ENCODE measurements around the gene CNKSR3. TPM values are rescaled to one million over a fixed set of nuclear protein-coding genes. Genes with fewer than 3 reads are reported as not detected.

Gene CNKSR3
- total and polyA plus RNA-seq, 2 experiments from 2014 or later, result 1.9 to 5.7 TPM

DNA sequence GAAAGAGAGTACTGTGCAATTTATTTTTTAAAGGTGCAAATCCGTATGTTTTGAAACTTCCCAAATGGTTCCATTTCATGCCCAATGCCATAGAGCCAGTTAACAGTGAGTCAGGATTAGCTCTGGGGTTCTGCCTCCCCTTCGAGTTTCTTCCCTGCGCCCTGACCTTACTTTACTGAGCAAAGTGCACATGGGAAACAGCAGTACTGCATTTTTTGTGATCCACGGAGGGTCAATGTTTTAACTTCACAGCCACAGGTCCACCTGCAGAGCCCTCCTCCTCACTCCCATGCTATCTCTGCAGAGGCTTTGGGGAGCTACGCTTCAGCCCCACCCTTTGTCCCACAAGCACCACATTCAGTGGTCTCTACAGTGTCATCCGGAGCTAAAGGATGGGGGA, 44.0 kb upstream of the CNKSR3 start:
- no peaks in the 10 kb centered on the region for H3K36me3 ChIP-seq (ENCODE audit: insufficient read depth)
- peak overlapping the region; percentile 10; the same call in 1 of the 2 replicates for H2AFZ ChIP-seq
- Mint-ChIP-seq H3K9me3 (no peaks in the 10 kb centered on the region), H3K36me3 (ENCODE audit: low read depth) (no peaks in the 10 kb centered on the region), H3K4me3 (no peak overlapping the region), H3K4me1 (no peaks in the 10 kb centered on the region), H3K27ac (no peak overlapping the region), H3K27me3 (ENCODE audit: insufficient read depth, low read depth, poor library complexity) (peaks cover 1% of the 10 kb centered on the region)
- no peaks in the 10 kb centered on the region for H3K79me2 ChIP-seq (replicated peaks; ENCODE audit: insufficient read depth)
- DNase-seq (ENCODE audit: low spot score) (no peak), ATAC-seq (no peak)
- H3K4me3 ChIP-seq, result no peak overlapping the region
- no peak overlapping the region for H3K4me2 ChIP-seq
- no peaks in the 10 kb centered on the region for H3K27me3 ChIP-seq (ENCODE audit: insufficient read depth)
- H3K4me1 ChIP-seq (ENCODE audit: insufficient read depth), result no peaks in the 10 kb centered on the region
- H3F3A ChIP-seq (replicated peaks; ENCODE audit: low read depth), result no peaks in the 10 kb centered on the region
- H4K20me1 ChIP-seq (replicated peaks; ENCODE audit: insufficient read depth), result no peaks in the 10 kb centered on the region
- no peak overlapping the region for H3K27ac ChIP-seq (ENCODE audit: low read depth)
- TF ChIP-seq NANOG (IDR thresholded peaks at IDR 0.05; ENCODE audit: borderline replicate concordance) (no peak), STAT1 (IDR thresholded peaks at IDR 0.05; ENCODE audit: unreplicated experiment) (no peak), EZH2 (IDR thresholded peaks at IDR 0.05; ENCODE audit: low read depth, unreplicated experiment) (no peak), JUNB (IDR thresholded peaks at IDR 0.05; ENCODE audit: unreplicated experiment) (no peak), EZH2phosphoT487 (IDR thresholded peaks at IDR 0.05; ENCODE audit: unreplicated experiment) (no peak), ZNF331 (CRISPR knock-in tag; IDR thresholded peaks at IDR 0.05; ENCODE audit: low read depth) (no peak), ZNF114 (CRISPR knock-in tag; IDR thresholded peaks at IDR 0.05) (no peak), CREB1 (CRISPR knock-in tag; IDR thresholded peaks at IDR 0.05; ENCODE audit: low read depth) (no peak), POLR2AphosphoS5 (IDR thresholded peaks at IDR 0.05; ENCODE audit: low read depth) (no peak)
- TF ChIP-seq, protein P1, sequence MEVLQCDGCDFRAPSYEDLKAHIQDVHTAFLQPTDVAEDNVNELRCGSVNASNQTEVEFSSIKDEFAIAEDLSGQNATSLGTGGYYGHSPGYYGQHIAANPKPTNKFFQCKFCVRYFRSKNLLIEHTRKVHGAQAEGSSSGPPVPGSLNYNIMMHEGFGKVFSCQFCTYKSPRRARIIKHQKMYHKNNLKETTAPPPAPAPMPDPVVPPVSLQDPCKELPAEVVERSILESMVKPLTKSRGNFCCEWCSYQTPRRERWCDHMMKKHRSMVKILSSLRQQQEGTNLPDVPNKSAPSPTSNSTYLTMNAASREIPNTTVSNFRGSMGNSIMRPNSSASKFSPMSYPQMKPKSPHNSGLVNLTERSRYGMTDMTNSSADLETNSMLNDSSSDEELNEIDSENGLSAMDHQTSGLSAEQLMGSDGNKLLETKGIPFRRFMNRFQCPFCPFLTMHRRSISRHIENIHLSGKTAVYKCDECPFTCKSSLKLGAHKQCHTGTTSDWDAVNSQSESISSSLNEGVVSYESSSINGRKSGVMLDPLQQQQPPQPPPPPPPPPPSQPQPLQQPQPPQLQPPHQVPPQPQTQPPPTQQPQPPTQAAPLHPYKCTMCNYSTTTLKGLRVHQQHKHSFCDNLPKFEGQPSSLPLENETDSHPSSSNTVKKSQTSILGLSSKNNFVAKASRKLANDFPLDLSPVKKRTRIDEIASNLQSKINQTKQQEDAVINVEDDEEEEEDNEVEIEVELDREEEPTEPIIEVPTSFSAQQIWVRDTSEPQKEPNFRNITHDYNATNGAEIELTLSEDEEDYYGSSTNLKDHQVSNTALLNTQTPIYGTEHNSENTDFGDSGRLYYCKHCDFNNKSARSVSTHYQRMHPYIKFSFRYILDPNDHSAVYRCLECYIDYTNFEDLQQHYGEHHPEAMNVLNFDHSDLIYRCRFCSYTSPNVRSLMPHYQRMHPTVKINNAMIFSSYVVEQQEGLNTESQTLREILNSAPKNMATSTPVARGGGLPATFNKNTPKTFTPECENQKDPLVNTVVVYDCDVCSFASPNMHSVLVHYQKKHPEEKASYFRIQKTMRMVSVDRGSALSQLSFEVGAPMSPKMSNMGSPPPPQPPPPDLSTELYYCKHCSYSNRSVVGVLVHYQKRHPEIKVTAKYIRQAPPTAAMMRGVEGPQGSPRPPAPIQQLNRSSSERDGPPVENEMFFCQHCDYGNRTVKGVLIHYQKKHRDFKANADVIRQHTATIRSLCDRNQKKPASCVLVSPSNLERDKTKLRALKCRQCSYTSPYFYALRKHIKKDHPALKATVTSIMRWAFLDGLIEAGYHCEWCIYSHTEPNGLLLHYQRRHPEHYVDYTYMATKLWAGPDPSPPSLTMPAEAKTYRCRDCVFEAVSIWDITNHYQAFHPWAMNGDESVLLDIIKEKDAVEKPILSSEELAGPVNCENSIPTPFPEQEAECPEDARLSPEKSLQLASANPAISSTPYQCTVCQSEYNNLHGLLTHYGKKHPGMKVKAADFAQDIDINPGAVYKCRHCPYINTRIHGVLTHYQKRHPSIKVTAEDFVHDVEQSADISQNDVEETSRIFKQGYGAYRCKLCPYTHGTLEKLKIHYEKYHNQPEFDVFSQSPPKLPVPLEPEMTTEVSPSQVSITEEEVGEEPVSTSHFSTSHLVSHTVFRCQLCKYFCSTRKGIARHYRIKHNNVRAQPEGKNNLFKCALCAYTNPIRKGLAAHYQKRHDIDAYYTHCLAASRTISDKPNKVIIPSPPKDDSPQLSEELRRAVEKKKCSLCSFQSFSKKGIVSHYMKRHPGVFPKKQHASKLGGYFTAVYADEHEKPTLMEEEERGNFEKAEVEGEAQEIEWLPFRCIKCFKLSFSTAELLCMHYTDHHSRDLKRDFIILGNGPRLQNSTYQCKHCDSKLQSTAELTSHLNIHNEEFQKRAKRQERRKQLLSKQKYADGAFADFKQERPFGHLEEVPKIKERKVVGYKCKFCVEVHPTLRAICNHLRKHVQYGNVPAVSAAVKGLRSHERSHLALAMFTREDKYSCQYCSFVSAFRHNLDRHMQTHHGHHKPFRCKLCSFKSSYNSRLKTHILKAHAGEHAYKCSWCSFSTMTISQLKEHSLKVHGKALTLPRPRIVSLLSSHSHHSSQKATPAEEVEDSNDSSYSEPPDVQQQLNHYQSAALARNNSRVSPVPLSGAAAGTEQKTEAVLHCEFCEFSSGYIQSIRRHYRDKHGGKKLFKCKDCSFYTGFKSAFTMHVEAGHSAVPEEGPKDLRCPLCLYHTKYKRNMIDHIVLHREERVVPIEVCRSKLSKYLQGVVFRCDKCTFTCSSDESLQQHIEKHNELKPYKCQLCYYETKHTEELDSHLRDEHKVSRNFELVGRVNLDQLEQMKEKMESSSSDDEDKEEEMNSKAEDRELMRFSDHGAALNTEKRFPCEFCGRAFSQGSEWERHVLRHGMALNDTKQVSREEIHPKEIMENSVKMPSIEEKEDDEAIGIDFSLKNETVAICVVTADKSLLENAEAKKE (CRISPR knock-in tag; IDR thresholded peaks at IDR 0.05), result no peak
- TF ChIP-seq, protein P2, sequence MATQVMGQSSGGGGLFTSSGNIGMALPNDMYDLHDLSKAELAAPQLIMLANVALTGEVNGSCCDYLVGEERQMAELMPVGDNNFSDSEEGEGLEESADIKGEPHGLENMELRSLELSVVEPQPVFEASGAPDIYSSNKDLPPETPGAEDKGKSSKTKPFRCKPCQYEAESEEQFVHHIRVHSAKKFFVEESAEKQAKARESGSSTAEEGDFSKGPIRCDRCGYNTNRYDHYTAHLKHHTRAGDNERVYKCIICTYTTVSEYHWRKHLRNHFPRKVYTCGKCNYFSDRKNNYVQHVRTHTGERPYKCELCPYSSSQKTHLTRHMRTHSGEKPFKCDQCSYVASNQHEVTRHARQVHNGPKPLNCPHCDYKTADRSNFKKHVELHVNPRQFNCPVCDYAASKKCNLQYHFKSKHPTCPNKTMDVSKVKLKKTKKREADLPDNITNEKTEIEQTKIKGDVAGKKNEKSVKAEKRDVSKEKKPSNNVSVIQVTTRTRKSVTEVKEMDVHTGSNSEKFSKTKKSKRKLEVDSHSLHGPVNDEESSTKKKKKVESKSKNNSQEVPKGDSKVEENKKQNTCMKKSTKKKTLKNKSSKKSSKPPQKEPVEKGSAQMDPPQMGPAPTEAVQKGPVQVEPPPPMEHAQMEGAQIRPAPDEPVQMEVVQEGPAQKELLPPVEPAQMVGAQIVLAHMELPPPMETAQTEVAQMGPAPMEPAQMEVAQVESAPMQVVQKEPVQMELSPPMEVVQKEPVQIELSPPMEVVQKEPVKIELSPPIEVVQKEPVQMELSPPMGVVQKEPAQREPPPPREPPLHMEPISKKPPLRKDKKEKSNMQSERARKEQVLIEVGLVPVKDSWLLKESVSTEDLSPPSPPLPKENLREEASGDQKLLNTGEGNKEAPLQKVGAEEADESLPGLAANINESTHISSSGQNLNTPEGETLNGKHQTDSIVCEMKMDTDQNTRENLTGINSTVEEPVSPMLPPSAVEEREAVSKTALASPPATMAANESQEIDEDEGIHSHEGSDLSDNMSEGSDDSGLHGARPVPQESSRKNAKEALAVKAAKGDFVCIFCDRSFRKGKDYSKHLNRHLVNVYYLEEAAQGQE (IDR thresholded peaks at IDR 0.05; ENCODE audit: unreplicated experiment), result no peak
- TF ChIP-seq, protein P3, sequence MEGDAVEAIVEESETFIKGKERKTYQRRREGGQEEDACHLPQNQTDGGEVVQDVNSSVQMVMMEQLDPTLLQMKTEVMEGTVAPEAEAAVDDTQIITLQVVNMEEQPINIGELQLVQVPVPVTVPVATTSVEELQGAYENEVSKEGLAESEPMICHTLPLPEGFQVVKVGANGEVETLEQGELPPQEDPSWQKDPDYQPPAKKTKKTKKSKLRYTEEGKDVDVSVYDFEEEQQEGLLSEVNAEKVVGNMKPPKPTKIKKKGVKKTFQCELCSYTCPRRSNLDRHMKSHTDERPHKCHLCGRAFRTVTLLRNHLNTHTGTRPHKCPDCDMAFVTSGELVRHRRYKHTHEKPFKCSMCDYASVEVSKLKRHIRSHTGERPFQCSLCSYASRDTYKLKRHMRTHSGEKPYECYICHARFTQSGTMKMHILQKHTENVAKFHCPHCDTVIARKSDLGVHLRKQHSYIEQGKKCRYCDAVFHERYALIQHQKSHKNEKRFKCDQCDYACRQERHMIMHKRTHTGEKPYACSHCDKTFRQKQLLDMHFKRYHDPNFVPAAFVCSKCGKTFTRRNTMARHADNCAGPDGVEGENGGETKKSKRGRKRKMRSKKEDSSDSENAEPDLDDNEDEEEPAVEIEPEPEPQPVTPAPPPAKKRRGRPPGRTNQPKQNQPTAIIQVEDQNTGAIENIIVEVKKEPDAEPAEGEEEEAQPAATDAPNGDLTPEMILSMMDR (conservative IDR thresholded peaks at IDR 0.05; ENCODE audit: low read depth in 2 of 2), result no peak
- TF ChIP-seq, protein P4, sequence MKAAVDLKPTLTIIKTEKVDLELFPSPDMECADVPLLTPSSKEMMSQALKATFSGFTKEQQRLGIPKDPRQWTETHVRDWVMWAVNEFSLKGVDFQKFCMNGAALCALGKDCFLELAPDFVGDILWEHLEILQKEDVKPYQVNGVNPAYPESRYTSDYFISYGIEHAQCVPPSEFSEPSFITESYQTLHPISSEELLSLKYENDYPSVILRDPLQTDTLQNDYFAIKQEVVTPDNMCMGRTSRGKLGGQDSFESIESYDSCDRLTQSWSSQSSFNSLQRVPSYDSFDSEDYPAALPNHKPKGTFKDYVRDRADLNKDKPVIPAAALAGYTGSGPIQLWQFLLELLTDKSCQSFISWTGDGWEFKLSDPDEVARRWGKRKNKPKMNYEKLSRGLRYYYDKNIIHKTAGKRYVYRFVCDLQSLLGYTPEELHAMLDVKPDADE (IDR thresholded peaks at IDR 0.05), result no peak
- H3K9me2 ChIP-seq (ENCODE audit: insufficient read depth), result no peaks in the 10 kb centered on the region

All from GM23338 (cell line).